T1000 (cell line): ENCODE measurements around the gene SLC25A13.

Experiments used
- DNase-seq: peaks from one replicate; lab custom pipeline; 2025; ENCODE audit warnings: mixed read lengths; lab: John Stamatoyannopoulos, UW

SLC25A13 gene

DNA sequence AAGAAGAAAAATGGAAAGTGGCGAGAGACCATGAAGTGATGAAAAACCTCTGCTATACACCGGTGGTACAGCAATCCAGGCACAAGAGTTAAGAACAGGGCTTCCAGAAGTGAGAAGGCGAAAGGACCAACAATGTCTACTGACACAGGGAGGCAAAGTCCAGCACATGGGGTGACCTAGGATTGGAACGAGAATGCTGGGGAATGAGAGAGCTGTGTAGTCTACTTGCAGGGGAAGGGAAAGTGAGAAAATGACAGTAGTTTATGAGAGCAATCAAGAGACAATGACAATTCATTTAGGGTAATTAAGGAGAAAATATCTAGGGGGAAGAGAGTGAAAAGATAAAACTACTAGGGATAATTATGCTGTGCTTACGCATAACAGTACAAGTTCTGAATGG, 169.2 kb downstream of the SLC25A13 start:
- DNase-seq: no peak

DNA sequence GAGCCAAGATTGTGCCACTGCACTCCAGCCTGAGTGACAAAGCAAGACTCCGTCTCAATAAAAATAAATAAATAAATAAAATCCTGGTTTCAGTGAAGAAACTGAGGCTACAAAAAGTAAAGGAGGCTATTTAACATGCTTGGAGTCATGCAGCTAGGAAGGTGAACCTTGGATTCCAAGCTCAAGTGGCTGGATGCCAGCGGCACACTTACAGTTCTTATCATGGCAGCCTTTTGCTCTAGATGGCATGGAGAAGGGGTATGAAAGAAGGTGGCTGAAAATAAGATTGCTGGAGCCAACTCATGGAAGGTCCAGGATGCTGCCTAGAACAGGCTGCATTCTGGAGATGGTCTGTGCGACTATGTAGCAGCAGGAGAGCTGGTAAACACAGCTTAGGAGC, 170.0 kb downstream of the SLC25A13 start:
- no peak for DNase-seq

DNA sequence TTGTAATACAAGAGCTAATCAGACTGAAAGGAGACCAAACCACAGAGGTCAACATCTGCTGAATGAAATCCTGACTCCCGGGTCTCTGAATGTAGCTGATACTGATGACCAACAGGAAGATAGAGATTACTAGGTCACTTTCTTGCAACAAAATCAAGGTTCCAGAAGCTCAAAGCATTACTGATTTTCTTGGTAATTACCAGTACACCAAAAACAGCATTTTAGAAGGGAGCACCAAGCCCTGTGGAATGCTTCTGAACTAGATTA, 177.7 kb downstream of the SLC25A13 start:
- DNase-seq: no peak

DNA sequence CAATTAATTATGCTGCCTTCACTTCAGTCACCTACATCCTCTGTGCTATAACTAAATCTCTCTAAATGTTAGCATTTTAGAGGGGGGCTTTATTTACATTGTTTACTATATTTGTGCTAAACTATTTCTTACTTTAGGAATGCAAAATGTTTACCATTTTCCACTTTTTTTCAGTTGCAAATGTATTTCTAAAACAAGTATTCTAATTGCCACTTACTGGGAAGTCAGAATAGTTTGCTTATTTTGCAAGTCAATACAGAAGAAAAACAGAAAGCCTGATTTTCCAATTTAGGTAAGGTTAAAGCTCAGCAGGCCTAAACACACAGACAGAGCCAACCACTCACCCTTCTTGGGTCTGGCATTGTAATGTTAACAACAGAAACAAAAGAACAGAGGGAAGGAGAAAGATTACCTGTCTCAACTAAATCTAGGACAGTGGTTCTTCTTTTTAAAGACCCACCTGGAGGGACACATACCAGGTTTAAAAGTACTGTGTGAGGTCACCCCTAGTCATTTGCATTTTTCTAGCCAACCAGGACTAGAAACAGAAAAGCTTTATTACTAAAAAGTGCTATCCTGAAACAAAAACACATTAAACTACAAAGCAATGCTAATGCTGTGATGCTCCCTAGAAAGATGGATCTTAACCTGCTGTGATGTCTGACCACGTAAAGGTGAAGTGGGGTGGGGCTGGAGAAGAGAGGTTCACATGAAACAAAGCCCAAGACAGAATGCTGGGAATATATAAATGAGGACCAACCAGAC, 178.2 kb downstream of the SLC25A13 start:
- no peak for DNase-seq

DNA sequence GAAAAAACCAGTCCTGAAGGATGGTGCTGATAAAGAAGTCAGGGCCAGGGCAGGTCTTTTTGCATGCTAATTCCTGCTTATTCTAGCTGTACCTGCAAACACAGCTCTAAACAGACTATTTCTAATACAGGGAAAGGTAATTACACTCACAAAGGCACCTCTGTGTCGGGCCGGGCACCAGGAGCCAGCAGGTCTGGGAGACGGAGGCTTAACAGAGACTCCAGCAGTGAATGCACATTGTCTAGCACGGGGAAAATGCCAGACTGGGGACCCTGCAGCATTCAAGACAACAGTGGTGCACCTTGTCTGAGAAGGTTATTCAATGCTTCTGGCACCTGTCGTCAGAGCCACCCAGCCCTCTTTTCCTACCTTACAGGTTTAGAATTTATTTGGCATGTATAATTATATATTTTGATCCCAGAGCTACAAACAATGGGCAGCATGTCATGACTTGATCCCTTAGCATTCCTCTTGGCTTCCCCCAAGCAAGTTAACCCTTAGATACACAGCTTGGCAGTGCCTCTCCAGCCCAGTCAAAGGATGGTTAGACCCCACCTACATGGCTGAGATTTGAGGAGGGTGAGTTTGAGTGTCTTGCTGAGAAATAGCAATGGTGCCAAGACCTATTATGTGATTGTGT, 185.2 kb downstream of the SLC25A13 start:
- DNase-seq: no peak

DNA sequence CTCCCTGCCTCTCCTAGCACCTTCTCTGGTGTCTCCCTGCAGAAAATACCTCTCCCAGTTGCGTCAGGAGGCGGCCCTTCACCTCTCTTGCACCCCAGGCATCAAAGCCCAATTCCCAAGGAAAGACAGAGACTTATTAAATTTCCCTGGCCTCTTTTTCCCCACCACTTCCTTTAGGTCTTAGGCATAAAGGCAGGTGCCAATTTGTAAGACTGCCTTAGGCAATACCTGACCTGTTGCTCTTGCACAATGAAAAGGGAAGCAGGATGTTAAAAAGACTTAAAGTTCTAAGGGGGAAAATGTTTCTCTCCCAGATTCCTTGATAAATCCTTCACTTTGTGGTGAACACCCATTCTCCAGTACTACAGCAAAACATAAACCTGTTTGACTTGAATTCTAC, 186.7 kb downstream of the SLC25A13 start:
- DNase-seq: no peak

DNA sequence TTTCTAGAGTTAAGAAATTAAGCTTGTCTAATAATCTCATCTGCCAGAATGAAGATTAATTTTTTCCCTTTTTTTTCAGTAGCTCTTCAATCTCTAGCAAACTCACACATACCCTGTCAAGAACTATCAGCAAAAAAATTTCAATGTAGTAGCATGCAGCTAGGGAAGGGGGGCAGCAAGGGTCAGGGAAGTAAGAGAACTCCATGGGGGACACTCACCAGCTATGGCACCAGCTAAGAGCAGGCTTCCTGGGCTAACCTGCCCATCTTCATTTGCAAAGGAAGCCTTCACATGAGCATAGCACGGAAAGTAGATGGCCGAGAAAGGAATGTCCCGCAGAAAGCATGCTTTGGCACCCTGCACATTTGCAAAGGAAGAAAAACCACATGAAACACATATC, 190.4 kb downstream of the SLC25A13 start:
- no peak for DNase-seq

DNA sequence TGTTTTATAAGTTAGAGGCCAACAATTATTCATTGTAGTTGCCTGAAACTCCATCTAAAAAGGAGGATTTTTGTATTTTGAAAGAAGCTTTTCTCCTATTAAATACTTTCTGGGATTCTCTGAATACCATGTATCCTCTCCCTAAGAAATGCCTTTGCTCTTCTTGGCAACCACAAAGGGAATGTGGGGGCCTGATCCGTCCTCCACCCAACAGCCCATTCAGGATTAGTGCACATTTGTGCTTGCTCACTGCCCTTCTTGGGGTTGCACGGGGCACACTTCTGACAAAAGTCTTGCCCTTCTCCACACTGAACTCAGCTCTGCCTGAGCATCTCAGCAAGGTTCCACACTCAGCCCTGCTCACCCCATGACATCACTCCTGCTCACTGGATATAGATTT, 194.2 kb downstream of the SLC25A13 start:
- DNase-seq: no peak

DNA sequence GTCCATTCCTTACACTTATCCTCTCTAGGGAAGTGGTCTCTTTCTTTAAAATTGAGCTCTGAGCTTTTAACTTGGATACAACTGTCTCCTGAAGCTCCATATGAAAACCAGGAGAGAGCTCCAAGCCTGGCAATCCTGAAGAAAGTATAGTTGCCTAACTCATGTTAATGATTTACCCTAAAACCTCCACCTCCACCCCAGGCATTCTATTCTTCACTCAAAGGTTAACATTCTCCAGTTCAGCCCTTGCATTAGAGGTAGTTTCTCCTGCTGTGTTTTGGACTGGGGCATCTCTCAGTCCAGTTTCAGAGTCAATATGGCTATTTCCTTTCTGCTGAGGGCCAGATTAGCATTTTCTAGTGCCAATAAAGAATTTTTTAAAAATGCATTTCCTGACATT, 195.5 kb downstream of the SLC25A13 start:
- DNase-seq: no peak

DNA sequence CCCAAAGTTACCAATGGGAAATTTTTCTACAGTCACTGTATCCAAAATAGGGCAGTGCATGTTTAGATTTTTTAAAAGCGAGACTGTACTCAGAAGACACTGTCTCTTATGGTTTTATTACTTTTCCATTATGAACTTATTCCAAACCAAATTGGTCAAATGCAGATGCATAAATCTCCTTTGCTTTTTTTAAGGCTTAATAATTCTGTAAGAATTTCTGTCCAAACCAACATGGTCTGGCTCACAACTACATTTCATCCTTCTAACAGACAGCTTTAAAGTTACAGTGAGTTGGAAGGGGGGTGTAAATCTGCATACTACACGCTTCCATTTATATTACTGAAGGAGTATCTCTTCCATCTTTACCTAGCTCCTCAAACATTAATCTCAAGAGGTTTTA, 199.2 kb downstream of the SLC25A13 start:
- no peak for DNase-seq

DNA sequence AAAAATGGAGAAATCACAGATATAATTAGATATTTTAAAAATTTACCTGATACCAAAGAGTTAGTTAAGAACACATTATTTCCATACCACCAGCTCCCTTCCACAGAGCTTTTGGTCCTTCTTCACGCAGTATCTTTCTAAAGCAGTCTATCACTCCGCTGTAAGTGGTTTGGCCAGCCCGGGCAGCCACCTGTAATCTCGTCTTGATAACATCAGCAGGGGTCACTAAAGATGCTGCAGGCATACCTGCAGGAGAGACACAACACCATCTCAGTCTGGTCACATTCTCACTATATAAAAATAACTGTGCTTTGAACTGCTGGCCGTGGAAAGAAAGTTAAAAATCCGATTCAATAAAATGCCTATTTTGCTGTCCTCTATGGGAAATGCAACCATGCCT, 200.1 kb downstream of the SLC25A13 start:
- no peak for DNase-seq

DNA sequence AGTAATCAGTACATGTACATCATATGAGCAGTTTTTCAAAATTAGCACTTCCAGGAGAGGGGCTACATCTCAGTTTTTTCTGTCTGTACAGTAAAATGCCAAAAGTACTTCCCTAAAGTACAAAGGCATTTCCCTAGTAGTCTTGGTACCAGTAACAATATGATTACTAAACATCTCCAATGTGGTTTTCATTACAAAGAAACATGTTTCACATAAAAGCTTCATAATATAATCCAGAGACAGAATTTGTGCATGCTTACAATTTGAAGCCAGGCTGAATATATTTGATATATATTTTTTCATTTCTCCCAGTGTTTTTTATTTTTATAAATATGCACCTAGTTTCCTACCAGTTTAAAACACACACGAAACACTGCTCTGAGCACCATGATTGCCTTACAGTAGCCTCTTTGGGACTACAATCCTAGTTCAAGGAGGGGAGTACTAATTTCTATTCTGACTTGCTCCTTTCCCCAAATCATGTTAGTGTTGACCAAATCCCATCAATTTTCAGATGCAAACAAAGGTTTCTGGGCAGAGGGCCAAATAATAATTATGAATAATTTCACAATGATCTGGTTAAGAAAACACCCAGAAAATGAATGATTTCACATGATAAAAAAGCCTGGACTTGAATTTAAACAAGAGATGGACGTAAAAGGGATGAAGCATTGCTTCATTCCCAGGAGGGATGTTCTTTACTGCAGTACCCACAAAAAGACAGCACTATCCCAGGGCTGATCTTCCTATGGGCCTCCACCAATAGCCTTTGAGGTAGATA, 201.3 kb downstream of the SLC25A13 start:
- DNase-seq: no peak

DNA sequence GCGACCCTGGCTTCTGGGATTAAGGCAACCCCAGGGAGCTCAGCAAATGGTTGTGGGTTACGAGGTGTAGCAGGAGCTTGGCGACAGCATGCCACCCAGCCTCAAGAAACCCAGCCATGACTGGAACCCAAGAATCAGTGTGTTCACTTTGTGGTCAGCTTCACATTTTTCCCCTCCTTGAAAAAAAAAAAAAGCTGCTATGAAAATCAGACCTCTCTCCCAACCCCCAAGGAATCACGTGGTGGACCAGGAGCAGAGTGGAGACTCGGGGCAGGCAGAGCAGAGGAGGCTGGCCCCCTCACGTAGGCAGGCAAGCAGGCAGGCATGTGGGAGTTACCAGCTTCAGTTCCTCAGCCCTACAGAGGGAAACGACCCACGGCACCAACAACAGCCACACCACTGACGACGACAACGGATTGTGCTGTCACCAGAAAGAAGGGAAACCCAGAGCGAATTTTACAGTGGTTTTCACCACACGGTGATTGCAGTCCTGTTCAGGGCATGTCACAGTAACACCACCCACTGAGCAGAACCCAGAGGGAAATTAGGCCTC, 203.4 kb downstream of the SLC25A13 start:
- no peak for DNase-seq

DNA sequence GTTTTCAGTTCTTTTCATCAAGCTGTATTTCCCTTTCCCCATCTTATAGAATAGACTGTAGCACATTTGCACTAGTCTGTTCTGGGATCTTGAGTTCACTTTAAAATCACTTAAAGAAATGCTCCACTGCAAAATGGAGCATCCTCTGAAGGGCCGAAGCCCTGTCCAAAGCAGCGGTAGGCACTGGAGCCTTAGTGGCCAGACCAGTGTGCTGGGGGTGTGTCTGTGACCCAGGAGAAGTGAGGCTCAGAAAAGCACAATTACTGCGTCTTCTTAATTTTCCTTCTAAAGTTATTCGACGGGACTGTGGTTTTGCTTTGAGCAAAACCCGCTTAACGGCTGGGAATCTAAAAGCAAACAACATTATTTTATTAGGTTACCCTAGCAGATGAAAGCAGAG, 205.7 kb downstream of the SLC25A13 start:
- DNase-seq: no peak

DNA sequence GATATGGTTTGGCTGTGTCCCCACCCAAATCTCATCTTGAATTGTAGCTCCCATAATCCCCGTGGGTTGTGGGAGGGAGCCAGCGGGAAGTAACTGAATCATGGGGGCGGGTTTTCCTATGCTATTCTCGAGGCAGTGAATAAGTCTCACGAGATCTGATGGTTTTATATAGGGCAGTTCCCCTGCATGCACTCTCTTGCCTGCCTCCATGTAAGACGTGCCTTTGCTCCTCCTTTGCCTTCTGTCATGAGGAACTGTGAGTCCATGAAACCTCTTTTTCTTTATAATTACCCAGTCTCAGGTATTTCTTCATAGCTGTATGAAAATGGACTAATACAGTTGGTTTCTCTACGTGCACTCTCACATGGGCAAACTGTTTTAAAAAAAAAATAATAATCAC, 207.7 kb downstream of the SLC25A13 start:
- no peak for DNase-seq

DNA sequence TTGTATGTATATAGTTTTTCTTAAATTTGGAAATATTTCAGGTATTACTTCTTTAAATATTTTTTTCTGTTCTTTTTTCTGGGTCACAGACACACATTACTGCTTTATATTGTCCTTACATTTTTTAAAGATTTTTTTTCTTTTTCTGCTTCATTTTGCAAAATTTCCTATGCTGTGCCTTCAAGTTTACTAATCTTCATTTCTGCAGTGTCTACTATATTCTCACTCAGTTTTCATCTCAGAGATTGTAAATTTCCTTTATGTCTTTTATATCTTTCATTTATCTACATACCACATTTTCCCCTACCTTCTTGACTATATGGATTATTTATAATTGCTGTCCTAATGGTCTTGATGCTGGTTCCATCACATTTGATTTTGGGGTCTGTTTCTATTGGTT, 210.5 kb downstream of the SLC25A13 start:
- no peak for DNase-seq

DNA sequence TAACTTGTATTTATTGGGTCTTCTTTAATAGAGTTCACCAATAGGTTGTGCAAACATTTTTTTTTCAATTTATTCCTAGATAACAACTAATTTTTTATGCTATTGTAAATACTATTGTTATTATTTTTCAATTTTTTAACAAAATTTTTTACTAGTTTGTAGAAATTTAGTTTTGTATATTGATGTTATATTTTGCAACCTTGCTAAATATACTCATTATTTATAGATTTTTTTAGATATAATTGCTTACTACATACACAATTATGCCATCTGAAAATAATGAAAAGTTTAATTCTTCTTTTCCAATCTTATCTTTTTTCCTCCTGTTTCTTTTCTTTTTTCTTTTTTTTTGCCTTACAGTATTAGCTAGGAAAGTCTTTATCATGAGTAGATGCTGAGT, 216.9 kb downstream of the SLC25A13 start:
- no peak for DNase-seq

DNA sequence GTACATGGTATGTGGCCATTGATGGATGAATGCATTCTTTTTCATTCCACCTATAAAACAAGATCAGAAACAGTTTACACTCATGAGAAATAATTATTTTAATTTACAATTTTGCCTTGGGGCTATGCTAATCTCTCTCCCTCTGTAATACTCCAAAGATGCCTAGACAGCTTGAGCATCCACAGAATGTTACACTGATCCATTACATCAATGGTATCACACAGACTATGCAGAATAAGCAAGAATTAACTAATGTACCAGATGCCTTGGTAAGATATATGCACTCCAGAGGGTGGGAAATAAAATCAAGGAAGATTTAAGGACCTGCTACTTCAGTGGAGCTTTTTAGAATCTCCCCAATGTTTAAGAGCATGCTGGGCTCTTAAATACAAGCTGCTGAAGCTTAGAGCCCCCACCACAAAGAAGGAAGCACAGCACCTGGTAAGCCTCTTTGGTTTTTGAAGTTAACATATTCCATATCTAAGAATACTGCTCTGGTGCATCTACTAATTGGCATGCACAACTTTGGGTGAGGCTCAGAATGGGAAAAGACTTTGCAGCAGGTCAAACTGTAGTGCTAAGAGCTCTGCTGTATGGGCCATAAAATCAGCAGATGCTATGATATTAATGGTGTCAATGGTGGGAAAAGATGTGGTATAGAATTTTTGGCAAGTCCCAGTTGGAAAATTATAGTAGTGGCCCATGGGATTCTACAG, 219.6 kb downstream of the SLC25A13 start:
- no peak for DNase-seq

DNA sequence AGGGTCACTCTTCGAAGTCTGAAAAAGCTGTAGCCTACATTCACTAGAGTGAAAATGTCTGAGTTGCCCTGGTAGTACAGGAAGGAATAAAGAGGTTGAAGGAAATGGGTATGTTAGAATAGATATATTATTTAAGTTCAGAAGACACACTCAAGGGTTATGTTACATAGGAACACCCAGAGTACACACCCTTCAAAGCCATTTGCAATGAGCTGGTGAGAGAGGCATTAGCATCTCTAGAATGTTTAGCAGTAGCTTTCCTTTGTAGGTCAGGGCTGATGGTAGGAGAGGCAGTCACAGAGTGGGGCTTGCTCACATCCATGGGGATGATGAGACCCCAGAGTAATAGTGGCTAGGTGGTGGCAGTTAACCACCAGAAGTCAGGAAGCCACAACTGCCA, 221.2 kb downstream of the SLC25A13 start:
- DNase-seq: no peak

DNA sequence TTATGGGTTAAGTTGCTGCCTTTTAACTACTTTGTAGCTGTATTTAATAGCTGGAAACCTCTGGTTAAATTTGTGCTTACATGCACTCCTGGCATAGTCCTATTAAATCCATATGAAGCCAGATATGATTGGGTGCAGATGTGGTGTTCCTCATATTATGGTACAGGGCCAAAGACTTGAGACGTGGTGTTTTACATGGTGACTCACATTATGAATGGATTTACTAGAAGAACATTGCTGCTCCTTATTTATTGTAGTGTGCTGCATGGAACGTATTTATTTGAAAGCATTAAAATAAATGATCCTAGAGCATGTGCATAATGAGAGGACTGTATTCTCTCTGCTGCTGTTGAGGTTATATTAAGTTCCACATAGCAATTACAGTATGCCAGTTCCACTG, 224.1 kb downstream of the SLC25A13 start:
- no peak for DNase-seq

DNA sequence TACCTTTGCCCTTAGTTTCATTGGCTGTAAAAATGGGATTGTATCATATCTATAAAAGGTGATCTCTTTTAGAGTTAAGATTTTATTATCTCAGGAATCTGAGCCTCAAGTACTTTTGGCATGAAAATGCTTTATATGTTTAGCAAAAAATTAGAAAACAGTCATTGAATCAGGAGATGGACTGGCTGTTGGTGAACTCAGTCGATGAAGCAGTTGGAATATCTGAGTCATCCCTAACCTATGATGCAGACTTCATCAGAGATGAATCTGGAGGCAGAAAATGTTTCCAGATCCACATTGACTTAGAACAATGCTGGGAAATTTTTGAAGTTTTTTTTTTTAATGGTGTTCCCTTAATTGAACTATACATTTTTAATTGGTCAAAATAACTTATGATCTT, 228.5 kb downstream of the SLC25A13 start:
- DNase-seq: no peak

DNA sequence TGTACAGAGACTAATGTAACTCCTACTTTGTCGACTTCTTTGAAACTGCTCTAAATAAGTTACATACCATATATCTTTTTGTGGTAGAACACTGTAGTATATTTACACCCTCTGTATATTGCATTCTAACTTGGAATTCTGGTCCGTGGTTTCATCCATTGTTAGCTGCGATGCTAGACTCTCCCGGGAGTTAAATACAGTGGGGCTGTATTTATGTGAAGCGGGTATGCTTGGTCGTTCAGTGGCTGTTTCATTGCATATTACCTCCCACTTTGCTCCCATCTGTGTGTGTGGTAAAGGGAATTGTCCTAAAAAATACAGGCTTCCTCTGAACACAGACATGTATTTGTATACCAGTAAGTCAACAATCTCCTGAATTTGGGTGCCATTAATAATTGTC, 231.1 kb downstream of the SLC25A13 start:
- DNase-seq: no peak

DNA sequence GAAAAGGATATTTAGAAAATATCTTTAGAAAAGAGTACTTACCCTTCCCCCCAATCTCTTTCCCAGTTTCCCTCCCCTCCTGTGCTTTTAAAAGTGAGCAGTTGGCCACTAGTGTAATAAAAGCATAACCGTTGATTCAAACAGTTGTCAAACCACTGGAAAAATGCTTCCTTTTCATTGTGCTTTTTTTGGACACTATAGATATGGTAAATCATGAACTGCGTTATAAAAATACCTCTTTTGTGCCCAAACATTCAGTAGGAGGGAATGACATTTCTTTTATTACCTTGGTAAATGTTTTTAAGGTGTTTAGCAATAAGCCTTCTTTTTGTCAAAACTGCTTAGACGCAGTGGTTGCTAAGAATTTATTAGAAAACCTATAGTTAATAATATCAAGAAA, 232.4 kb downstream of the SLC25A13 start:
- DNase-seq: no peak
